HEK293T (cell line): Measurements from ENCODE around the gene C16orf96.
A peak's percentile ranks its signal among the peaks of the same experiment; 100 is the strongest.

ENCODE experiments used
- BHLHE40 ChIP-seq: fragments of 450-650 bp; IDR thresholded peaks from 2 replicates; pipeline ENCODE4 v1.6.1; 2016; ENCODE audit warnings: mild to moderate bottlenecking, moderate library complexity, borderline replicate concordance
- CTBP1 ChIP-seq: fragments of 450-650 bp; IDR thresholded peaks from 2 replicates; pipeline ENCODE4 v1.6.1; 2016; ENCODE audit warnings: borderline replicate concordance
- ELF4 ChIP-seq: fragments of 450-650 bp; IDR thresholded peaks from 2 replicates; pipeline ENCODE4 v1.6.1; 2017; ENCODE audit warnings: antibody characterized with exemption
- FOXA1 ChIP-seq: fragments of 450-650 bp; IDR thresholded peaks from 2 replicates; pipeline ENCODE4 v1.6.1; 2016; ENCODE audit warnings: mild to moderate bottlenecking
- FOXK2 ChIP-seq: fragments of 450-650 bp; IDR thresholded peaks from 2 replicates; pipeline ENCODE4 v1.6.1; 2016; ENCODE audit warnings: mild to moderate bottlenecking
- L3MBTL2 ChIP-seq: fragments of 450-650 bp; conservative IDR thresholded peaks from 2 replicates; pipeline ENCODE4 v1.6.1; 2016; ENCODE audit warnings: mild to moderate bottlenecking
- SP1 ChIP-seq: fragments of 450-650 bp; IDR thresholded peaks from 2 replicates; pipeline ENCODE4 v1.6.1; 2017
- SUZ12 ChIP-seq: fragments of 450-650 bp; IDR thresholded peaks from 2 replicates; pipeline ENCODE4 v1.6.1; 2016; ENCODE audit warnings: mild to moderate bottlenecking
- TARDBP ChIP-seq: fragments of 450-650 bp; IDR thresholded peaks from 2 replicates; pipeline ENCODE4 v1.6.1; 2016

GRCh38 chr16:4537376-4538343 lies 18.5 kb upstream of the C16orf96 start:
- TF ChIP-seq FOXA1 = no peak
- TF ChIP-seq FOXK2 = no peak
- TF ChIP-seq BHLHE40 = no peak
- no peak for TF ChIP-seq TARDBP
- no peak for TF ChIP-seq SUZ12
- no peak for TF ChIP-seq SP1
- no peak for TF ChIP-seq ELF4
- TF ChIP-seq L3MBTL2 = peak; percentile 53; the same call in 1 of the 2 replicates
- TF ChIP-seq CTBP1 = no peak
